Gastroesophageal sphincter (tissue), 4 donors: ENCODE data around the gene SPATA3. TPM values are rescaled to one million over a fixed set of nuclear protein-coding genes. Genes with fewer than 3 reads are reported as not detected.

ENCODE experiments used
- ATAC-seq: fragments of 150-250 bp; one replicate; pipeline ENCODE4 v1.9.1; 2016; ENCODE audit warnings: mild to moderate bottlenecking, moderate library complexity
- H3K27ac ChIP-seq, 4 donors: fragments of 200-600 bp; sonication (generic) in 3 of 4; 1 replicate in 3 of 4; 2 replicates in 1 of 4; pipeline ENCODE4 v1.5.1; 2016 to 2019
- H3K27me3 ChIP-seq: fragments of 200-600 bp; sonication (generic); one replicate; pipeline ENCODE4 v1.5.1; 2019
- H3K36me3 ChIP-seq, 2 donors: fragments of 200-600 bp; sonication (generic); one replicate each; pipeline ENCODE4 v1.5.1; 2019; ENCODE audit warnings: control low read depth in 1 of 2
- H3K4me1 ChIP-seq, 3 donors: fragments of 200-600 bp; sonication (generic); 1 replicate in 2 of 3; 2 replicates in 1 of 3; pipeline ENCODE4 v1.5.1; 2016 to 2019; ENCODE audit warnings: control low read depth in 2 of 3
- H3K4me3 ChIP-seq, 2 donors: fragments of 200-600 bp; sonication (generic); one replicate each; pipeline ENCODE4 v1.5.1; 2019; ENCODE audit warnings: mild to moderate bottlenecking in 1 of 2, moderate library complexity in 1 of 2
- H3K9me3 ChIP-seq, 3 donors: fragments of 200-600 bp; sonication (generic); one replicate each; pipeline ENCODE4 v1.5.1; 2017 to 2019; ENCODE audit warnings: control low read depth in 2 of 3
- EP300 ChIP-seq: sonication (generic); formaldehyde crosslinking; IDR thresholded peaks from one replicate; pipeline ENCODE4 v1.6.1; 2017; ENCODE audit warnings: antibody characterized with exemption, mild to moderate bottlenecking
- POLR2A ChIP-seq, 2 donors: fragments of 450-650 bp; IDR thresholded peaks; one replicate each; pipeline ENCODE4 v1.6.1; 2017; ENCODE audit warnings: antibody characterized with exemption in 2 of 2, mild to moderate bottlenecking in 2 of 2, moderate library complexity in 1 of 2
- POLR2AphosphoS5 ChIP-seq: sonication (generic); formaldehyde crosslinking; IDR thresholded peaks from one replicate; pipeline ENCODE4 v1.6.1; 2017; ENCODE audit warnings: antibody characterized with exemption
- WGBS, 2 donors: methylation state at CpG; one replicate each; pipeline ENCODE4 v1.1.5; 2018; ENCODE audit warnings: low coverage in 1 of 2; 5-methylcytosine and 5-hydroxymethylcytosine counted together
- total RNA-seq, 4 donors: library from RNA; depleted of rRNA; stranded (reverse); fragments of >200 nt; gene quantifications; one replicate each; pipeline ENCODE4 v1.1.0, GENCODE V29; 2016
- TF ChIP-seq, protein P1 (sequence below), 4 experiments: fragments of 200-600 bp in 2 of 4; fragments of 450-650 bp in 2 of 4; sonication (generic) in 1 of 4; IDR thresholded peaks; one replicate each; pipeline ENCODE4 v1.5.1; 2017 to 2019; ENCODE audit warnings: antibody characterized with exemption in 4 of 4, mild to moderate bottlenecking in 2 of 4, moderate library complexity in 2 of 4

The SPATA3 gene
- total RNA-seq, 4 donors from 2014 or later: not detected

- no peak for ATAC-seq
- peaks cover 0 to 6% (median 0%) of the 10 kb centered on the region in 3 donors for H3K9me3 ChIP-seq
- 20% methylated on average over 2 of the region's 27 CpGs; no CpG with 5 or more reads in 1 of the 2 donors for WGBS, 2 donors
- peaks cover 71% of the 10 kb centered on the region for H3K27me3 ChIP-seq
- no peaks in the 10 kb centered on the region for H3K36me3 ChIP-seq
- TF ChIP-seq POLR2A (IDR thresholded peaks at IDR 0.05) (no peak), EP300 (no peak), POLR2AphosphoS5 (no peak)
- TF ChIP-seq, protein P1, sequence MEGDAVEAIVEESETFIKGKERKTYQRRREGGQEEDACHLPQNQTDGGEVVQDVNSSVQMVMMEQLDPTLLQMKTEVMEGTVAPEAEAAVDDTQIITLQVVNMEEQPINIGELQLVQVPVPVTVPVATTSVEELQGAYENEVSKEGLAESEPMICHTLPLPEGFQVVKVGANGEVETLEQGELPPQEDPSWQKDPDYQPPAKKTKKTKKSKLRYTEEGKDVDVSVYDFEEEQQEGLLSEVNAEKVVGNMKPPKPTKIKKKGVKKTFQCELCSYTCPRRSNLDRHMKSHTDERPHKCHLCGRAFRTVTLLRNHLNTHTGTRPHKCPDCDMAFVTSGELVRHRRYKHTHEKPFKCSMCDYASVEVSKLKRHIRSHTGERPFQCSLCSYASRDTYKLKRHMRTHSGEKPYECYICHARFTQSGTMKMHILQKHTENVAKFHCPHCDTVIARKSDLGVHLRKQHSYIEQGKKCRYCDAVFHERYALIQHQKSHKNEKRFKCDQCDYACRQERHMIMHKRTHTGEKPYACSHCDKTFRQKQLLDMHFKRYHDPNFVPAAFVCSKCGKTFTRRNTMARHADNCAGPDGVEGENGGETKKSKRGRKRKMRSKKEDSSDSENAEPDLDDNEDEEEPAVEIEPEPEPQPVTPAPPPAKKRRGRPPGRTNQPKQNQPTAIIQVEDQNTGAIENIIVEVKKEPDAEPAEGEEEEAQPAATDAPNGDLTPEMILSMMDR (IDR thresholded peaks at IDR 0.05): no peak
- H3K27ac ChIP-seq: no peak overlapping the region
- H3K4me3 ChIP-seq: no peak overlapping the region
- peaks cover 0 to 6% (median 3%) of the 10 kb centered on the region in 3 donors for H3K4me1 ChIP-seq
Measured at GRCh38 chr2:230990899-230991150, 5.1 kb upstream of the SPATA3 start.

GRCh38 chr2:230991598-230991997, 4.3 kb upstream of the SPATA3 start:
- Histone ChIP-seq H3K4me1 (peaks cover 0 to 6% (median 3%) of the 10 kb centered on the region in 3 donors), H3K27ac (no peak overlapping the region), H3K9me3 (peaks cover 0 to 6% (median 0%) of the 10 kb centered on the region in 3 donors), H3K27me3 (peaks cover 69% of the 10 kb centered on the region), H3K36me3 (no peaks in the 10 kb centered on the region), H3K4me3 (no peak overlapping the region)
- no CpG with 5 or more reads among the region's 7 CpGs for WGBS, 2 donors
- no peak for ATAC-seq
- TF ChIP-seq, protein P1 (IDR thresholded peaks at IDR 0.05): no peak
- TF ChIP-seq POLR2AphosphoS5 (no peak), POLR2A (IDR thresholded peaks at IDR 0.05) (no peak)

DNA sequence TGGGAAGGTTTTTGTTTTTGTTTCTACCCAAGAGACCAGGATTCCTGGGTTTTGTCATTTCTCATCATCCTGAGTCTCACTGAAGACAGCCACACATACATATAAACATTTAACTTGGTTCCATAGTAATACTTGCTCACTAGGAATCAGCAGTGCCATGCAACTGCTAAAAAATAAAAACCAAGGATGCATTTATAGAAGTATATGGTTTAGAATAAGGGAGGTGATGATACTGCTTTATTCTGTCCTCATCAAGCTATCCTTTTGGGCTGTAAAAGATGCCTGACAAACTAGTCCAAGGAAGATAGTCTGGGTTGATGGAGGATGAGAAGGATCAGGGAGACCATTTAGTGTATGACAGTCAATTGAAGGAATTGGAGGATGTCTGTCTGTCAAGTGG, 740 bp downstream of the SPATA3 start:
- Histone ChIP-seq H3K4me1 (no peaks in the 10 kb centered on the region), H3K27me3 (peaks cover 66% of the 10 kb centered on the region), H3K4me3 (no peak overlapping the region), H3K9me3 (no peaks in the 10 kb centered on the region), H3K27ac (no peak overlapping the region), H3K36me3 (no peaks in the 10 kb centered on the region)
- no peak for TF ChIP-seq POLR2A (IDR thresholded peaks at IDR 0.05)
- no peak for TF ChIP-seq POLR2AphosphoS5
- TF ChIP-seq, protein P1 (IDR thresholded peaks at IDR 0.05): no peak
- no peak for TF ChIP-seq EP300
- no peak for ATAC-seq

DNA sequence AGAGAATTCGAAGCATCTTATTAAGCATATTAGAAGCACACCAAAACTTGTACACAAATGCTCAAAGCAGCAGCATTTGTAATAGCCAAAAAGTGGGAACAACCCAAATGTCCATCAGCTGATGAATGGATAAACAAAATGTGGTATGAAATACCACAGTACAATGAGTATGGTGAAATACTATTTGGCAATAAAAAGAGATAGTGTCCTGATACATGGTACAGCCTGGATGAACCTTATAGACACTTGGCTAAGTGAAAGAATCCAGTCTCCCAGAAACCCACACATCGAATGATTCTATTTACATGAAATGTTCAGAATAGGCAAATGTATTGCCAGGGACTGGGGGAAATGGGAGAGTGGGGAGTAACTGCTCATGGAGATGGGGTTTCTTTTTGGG, 3.0 kb downstream of the SPATA3 start:
- 94% methylated on average over 2 of the region's 2 CpGs for WGBS, 2 donors
- Histone ChIP-seq H3K9me3 (no peaks in the 10 kb centered on the region), H3K4me1 (no peaks in the 10 kb centered on the region), H3K4me3 (no peak overlapping the region), H3K27me3 (peaks cover 61% of the 10 kb centered on the region), H3K27ac (no peak overlapping the region), H3K36me3 (no peaks in the 10 kb centered on the region)
- ATAC-seq: no peak
- TF ChIP-seq EP300: no peak
- TF ChIP-seq POLR2AphosphoS5: no peak
- no peak for TF ChIP-seq POLR2A (IDR thresholded peaks at IDR 0.05)
- TF ChIP-seq, protein P1 (IDR thresholded peaks at IDR 0.05): no peak

DNA sequence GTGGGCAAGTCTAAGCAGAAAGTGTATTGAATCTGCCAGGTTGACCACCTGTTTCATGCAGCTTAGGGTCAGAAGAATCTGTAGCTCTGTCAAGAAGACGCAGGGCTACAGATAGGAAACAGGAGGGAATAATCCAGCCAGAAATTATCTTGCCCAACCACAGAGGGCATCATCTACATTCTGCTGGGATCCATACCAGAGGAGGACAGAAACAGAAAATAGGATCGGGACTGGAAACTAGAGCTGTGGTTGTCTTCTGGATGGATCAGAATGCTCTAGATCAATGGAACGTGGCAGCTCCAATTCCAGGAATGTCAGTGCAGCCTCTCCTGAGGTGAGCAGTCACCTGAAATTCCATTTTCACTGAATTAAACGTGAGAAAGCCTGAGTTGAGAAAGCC, 3.6 kb downstream of the SPATA3 start:
- ATAC-seq: no peak
- WGBS, 2 donors: 65% methylated on average over 4 of the region's 4 CpGs; no CpG with 5 or more reads in 1 of the 2 donors
- H3K27me3 ChIP-seq: peaks cover 56% of the 10 kb centered on the region
- H3K4me3 ChIP-seq: no peak overlapping the region
- H3K36me3 ChIP-seq: no peaks in the 10 kb centered on the region
- no peaks in the 10 kb centered on the region for H3K4me1 ChIP-seq
- TF ChIP-seq, protein P1 (IDR thresholded peaks at IDR 0.05): no peak
- TF ChIP-seq POLR2A (IDR thresholded peaks at IDR 0.05) (no peak), POLR2AphosphoS5 (no peak), EP300 (no peak)
- H3K27ac ChIP-seq: no peak overlapping the region
- no peaks in the 10 kb centered on the region for H3K9me3 ChIP-seq
